ENCODE data around the gene RFX7.

DNA sequence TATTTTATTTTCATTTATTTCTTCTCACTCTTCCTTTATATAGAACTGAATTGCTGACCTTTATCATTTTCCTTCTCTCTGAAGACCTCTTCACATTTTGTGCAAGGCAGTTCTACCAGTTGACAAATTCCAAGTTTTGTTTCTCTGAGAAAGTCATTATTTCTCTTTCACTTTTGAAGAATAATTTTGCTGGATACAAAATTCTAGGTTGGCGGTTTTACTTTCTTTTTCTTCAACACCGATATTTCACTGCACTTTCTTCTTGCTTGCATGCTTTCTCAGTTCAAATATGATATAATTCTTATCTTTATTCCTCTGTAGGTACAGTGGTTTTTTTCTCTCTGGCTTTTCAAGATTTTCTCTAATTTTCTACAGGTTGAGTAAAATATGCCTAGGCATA, 15.9 kb downstream of the RFX7 start:
- TF ChIP-seq POLR2A (IDR thresholded peaks at IDR 0.05): no peak
- TF ChIP-seq, protein P1, sequence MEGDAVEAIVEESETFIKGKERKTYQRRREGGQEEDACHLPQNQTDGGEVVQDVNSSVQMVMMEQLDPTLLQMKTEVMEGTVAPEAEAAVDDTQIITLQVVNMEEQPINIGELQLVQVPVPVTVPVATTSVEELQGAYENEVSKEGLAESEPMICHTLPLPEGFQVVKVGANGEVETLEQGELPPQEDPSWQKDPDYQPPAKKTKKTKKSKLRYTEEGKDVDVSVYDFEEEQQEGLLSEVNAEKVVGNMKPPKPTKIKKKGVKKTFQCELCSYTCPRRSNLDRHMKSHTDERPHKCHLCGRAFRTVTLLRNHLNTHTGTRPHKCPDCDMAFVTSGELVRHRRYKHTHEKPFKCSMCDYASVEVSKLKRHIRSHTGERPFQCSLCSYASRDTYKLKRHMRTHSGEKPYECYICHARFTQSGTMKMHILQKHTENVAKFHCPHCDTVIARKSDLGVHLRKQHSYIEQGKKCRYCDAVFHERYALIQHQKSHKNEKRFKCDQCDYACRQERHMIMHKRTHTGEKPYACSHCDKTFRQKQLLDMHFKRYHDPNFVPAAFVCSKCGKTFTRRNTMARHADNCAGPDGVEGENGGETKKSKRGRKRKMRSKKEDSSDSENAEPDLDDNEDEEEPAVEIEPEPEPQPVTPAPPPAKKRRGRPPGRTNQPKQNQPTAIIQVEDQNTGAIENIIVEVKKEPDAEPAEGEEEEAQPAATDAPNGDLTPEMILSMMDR (IDR thresholded peaks at IDR 0.05): no peak
